ENCODE measurements around the gene WIPF2.
"Not testable (repeated sequence)": the region's sequence is repeated elsewhere in the genome, so short reads cannot be mapped to it uniquely, and the experiment has no call there.

The WIPF2 gene

DNA sequence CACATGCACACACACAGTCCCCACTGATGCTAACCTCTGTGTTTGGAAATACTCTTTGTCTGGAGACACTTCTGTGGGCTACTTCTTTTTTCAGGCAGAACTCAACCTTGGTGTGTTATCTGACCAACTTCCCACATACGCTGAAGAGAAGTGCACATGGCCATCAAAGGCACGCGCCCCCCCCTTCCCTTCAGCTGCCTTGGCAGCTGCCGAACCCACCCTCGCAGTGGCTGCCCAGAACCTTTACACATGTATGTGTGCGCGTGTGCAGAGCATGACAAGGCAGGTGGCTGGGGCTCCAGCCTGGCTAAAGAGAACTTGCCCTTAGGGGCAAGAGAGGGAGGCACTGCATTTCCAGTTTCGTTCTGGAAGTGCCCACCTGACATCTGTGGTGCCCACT is 37.9 kb upstream of the WIPF2 start:
- Mint-ChIP-seq H3K9me3 (no peaks in the 10 kb centered on the region), H3K27me3 (peaks cover 19% of the 10 kb centered on the region), H3K4me3 (no peak overlapping the region), H3K4me1 (ENCODE audit: low read depth) (peaks cover 32% of the 10 kb centered on the region), H3K36me3 (ENCODE audit: low read depth) (peaks cover 18% of the 10 kb centered on the region), H3K27ac (no peak overlapping the region)
- intact Hi-C loops (cut with micrococcal nuclease), result no loop called here

DNA sequence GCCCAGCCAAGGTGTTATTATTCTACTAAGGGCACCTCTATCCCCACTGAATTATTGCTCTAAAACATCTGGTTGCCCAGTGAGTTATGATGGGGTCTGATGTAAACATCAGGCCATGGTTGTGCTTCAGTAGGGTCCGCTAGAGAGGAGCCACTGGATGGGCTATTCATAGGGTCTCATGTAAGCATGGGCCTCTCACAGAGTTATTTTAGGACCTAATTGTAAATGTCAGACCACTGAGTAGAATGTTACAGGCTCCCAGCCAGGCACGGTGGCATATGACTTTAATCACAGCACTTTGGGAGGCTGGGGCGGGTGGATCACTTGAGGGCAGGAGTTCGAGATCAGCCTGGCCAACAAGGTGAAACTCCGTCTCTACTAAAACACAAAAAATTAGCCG is 36.5 kb upstream of the WIPF2 start:
- no peak overlapping the region for H3K4me3 Mint-ChIP-seq
- H3K36me3 Mint-ChIP-seq (ENCODE audit: low read depth), result peaks cover 6% of the 10 kb centered on the region
- intact Hi-C loops (cut with micrococcal nuclease), result no loop called here
- peaks cover 10% of the 10 kb centered on the region for H3K27me3 Mint-ChIP-seq
- H3K4me1 Mint-ChIP-seq (ENCODE audit: low read depth), result peaks cover 20% of the 10 kb centered on the region
- H3K9me3 Mint-ChIP-seq, result no peaks in the 10 kb centered on the region
- no peak overlapping the region for H3K27ac Mint-ChIP-seq

DNA sequence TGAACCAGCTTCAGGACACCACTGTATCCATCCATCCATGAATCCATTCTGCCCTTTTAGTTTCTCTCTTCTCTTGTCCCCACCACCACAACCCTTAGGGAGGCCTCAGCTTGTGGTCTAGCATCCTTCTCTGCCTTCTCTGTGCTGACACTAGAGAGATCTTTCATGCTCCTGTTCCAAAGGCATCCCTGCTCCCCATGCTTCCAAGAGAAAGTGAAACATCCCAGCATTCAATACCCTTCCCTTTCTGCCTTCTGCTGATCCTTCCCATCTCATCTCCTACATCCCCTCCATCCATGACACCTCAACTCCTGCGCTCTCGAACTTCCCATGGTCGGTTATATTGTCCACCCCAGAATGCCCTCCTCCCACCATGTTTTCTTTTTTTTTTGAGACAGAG is 31.9 kb upstream of the WIPF2 start:
- no peaks in the 10 kb centered on the region for H3K9me3 Mint-ChIP-seq
- H3K27ac Mint-ChIP-seq, result no peak overlapping the region
- no peaks in the 10 kb centered on the region for H3K36me3 Mint-ChIP-seq (ENCODE audit: low read depth)
- peaks cover 11% of the 10 kb centered on the region for H3K4me1 Mint-ChIP-seq (ENCODE audit: low read depth)
- H3K4me3 Mint-ChIP-seq, result no peak overlapping the region
- intact Hi-C loops (cut with micrococcal nuclease), result no loop called here
- peaks cover 13% of the 10 kb centered on the region for H3K27me3 Mint-ChIP-seq

DNA sequence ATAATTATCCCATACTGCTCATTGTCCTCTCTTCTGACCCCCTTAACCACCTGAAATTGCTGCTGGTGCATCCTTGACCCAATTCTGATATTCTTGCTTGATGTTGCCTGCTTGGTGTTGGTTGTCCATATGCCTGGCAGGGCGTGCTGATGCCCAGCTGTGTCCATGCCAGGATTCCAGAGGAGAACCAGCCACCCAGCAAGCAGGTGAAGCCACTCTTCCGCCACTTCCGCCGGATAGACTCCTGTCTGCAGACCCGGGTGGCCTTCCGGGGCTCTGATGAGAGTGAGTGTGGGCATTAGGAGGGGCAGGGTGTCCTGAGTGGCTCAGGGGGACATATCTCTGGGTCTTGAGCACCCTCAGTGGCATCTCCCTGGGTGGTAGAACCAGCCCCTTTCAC is 30.4 kb upstream of the WIPF2 start:
- Mint-ChIP-seq H3K4me1 (ENCODE audit: low read depth) (peaks cover 22% of the 10 kb centered on the region), H3K9me3 (no peaks in the 10 kb centered on the region), H3K27ac (no peak overlapping the region), H3K4me3 (no peak overlapping the region), H3K36me3 (ENCODE audit: low read depth) (no peaks in the 10 kb centered on the region), H3K27me3 (peaks cover 18% of the 10 kb centered on the region)
- intact Hi-C loops (cut with micrococcal nuclease), result no loop called here

DNA sequence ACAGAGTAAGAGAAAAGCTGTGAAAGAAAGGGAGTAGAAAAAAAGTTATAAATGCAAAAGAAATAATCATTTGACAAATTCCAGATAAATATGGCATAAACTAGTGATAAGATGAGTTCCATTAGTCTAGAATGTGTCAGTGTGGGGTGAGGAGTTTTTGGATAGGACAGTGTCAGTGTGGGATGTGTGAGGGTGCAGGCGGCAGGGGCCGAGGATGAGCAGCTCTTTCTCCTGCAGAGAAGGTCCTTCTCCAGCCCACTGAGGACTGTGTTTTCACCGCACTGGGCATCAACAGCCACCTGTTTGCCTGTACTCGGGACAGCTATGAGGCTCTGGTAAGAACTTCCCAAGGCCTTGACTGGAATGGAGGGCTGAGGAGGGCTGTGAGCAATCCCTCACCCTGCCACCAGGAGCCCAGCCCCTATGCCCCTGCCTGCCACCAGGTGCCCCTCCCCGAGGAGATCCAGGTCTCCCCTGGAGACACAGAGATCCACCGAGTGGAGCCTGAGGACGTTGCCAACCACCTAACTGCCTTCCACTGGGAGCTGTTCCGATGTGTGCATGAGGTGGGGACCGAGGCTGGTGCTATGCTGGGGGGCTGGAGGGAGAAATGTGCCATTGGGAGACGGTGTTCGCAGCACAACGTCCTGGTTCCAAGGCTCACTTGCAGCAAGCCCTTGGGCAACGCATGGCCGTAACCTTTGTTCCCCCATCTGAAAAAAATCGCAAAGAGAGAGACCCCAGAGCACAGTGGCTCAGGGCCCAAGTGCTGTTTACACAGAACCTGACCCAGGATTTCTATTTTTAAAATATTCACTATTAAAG is 28.7 kb upstream of the WIPF2 start:
- Mint-ChIP-seq H3K4me3 (no peak overlapping the region), H3K27ac (no peak overlapping the region)
- intact Hi-C loops (cut with micrococcal nuclease), result no loop called here

DNA sequence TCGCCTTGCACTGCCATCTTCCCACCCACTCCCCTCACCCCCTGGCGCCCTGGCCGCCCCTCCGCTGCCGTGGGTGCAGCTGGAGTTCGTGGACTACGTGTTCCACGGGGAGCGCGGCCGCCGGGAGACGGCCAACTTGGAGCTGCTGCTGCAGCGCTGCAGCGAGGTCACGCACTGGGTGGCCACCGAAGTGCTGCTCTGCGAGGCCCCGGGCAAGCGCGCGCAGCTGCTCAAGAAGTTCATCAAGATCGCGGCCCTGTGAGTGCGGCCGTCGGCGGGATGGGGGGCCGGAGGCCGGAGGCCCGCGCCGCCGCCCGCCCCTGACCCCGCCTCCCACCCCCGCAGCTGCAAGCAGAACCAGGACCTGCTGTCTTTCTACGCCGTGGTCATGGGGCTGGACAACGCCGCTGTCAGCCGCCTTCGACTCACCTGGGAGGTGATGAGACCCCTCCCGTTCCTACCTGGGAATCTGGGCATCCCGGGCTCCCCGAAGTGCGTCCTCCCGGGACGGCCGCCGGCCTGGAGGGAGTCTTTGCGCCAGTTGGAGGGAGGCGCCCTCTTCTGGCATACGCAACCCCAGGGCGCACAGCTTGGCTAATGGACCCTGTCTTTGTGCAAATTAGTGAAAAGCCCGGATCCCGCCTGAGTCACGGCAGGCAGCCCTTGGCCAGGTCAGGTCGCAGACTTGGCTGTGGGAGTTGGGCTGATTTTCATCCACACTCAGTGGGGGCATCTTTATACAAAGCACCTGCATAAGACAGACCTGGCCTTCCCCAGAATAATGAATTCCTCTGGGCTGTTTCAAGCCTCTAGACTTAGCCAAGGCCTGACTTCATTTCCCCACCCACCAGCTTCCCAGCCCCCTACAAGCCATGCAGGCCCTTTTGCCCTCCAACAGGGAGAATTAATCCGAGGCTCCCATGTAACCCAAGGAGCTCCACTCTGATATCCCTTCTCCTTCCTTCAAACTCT is 27.6 kb upstream of the WIPF2 start:
- Mint-ChIP-seq H3K36me3 (ENCODE audit: low read depth) (no peaks in the 10 kb centered on the region), H3K27ac (peak overlapping the region; percentile 70), H3K4me3 (peak overlapping the region; percentile 89), H3K9me3 (no peaks in the 10 kb centered on the region), H3K27me3 (peaks cover 22% of the 10 kb centered on the region), H3K4me1 (ENCODE audit: low read depth) (peaks cover 22% of the 10 kb centered on the region)
- intact Hi-C loops (cut with micrococcal nuclease), result no loop called here

More for the DNA sequence above, 28.7 kb upstream of the WIPF2 start:
- Mint-ChIP-seq H3K9me3 (no peaks in the 10 kb centered on the region), H3K4me1 (ENCODE audit: low read depth) (peaks cover 22% of the 10 kb centered on the region), H3K36me3 (ENCODE audit: low read depth) (no peaks in the 10 kb centered on the region), H3K27me3 (peaks cover 20% of the 10 kb centered on the region)

DNA sequence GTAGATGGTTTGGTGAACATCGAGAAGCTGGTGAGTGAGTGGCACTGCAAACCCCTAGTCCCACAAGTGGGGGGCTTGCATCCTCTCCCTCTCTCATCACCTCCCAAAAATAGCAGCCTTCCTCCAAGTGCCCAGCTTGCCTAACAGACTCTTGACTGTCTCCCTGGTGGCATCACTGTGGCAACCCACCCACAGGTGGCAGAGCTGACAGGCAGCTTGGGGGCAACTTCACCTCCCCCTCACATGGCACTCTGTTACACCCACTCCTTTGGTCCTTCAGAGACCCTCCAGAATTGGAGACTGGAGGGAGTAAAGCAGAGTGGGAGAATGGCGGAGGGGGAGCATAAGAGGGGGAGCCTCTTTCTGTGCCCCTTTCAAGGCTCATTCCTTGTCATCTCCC is 26.1 kb upstream of the WIPF2 start:
- intact Hi-C loops (cut with micrococcal nuclease), result no loop called here
- peaks cover 22% of the 10 kb centered on the region for H3K4me1 Mint-ChIP-seq (ENCODE audit: low read depth)
- H3K36me3 Mint-ChIP-seq (ENCODE audit: low read depth), result no peaks in the 10 kb centered on the region
- H3K27ac Mint-ChIP-seq, result no peak overlapping the region
- peaks cover 30% of the 10 kb centered on the region for H3K27me3 Mint-ChIP-seq
- H3K9me3 Mint-ChIP-seq, result no peaks in the 10 kb centered on the region
- no peak overlapping the region for H3K4me3 Mint-ChIP-seq

DNA sequence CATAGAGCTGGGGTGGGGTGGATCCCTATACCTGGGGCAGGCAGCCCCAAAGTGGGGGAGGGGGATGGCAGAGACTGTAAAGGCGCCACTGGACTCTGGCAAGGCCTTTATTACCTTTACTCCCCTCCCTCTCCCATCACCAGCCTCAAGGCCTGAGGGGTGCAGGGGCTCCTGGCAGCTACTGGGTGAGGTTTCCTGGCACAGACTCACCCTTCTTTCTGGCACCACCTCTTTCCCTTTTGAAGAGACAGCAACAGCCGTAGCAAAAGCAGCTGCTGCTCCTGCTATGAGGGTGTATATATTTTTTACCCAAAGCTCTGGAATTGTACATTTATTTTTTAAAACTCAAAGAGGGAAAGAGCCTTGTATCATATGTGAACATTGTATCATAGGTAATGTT is 24.3 kb upstream of the WIPF2 start:
- H3K27ac Mint-ChIP-seq, result no peak overlapping the region
- H3K4me3 Mint-ChIP-seq, result no peak overlapping the region
- H3K27me3 Mint-ChIP-seq, result peaks cover 33% of the 10 kb centered on the region
- H3K9me3 Mint-ChIP-seq, result no peaks in the 10 kb centered on the region
- peaks cover 22% of the 10 kb centered on the region for H3K4me1 Mint-ChIP-seq (ENCODE audit: low read depth)
- intact Hi-C loops (cut with micrococcal nuclease), result no loop called here
- H3K36me3 Mint-ChIP-seq (ENCODE audit: low read depth), result no peaks in the 10 kb centered on the region

DNA sequence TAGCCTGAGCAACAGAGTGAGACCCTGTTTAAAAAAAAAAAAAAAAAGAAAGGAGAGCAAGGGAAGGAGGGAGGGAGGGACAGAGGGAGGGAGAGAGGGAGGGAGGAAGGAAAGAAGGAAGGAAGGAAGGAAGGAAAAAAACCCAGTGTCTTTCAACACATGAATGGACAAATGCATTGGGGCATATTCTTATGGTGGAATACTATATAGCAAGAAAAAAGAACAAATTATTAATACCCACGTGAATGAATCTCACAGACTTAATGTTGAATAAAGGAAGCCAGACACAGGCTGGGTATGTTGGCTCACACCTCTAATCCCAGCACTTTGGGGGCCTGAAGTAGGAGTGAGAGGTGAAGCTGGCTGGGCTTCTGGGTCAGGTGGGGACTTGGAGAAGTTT is 21.6 kb upstream of the WIPF2 start:
- H3K4me3 Mint-ChIP-seq, result no peak overlapping the region
- peaks cover 27% of the 10 kb centered on the region for H3K27me3 Mint-ChIP-seq
- peaks cover 16% of the 10 kb centered on the region for H3K4me1 Mint-ChIP-seq (ENCODE audit: low read depth)
- H3K27ac Mint-ChIP-seq, result no peak overlapping the region
- H3K9me3 Mint-ChIP-seq, result no peaks in the 10 kb centered on the region
- intact Hi-C loops (cut with micrococcal nuclease), result no loop called here
- H3K36me3 Mint-ChIP-seq (ENCODE audit: low read depth), result no peaks in the 10 kb centered on the region

DNA sequence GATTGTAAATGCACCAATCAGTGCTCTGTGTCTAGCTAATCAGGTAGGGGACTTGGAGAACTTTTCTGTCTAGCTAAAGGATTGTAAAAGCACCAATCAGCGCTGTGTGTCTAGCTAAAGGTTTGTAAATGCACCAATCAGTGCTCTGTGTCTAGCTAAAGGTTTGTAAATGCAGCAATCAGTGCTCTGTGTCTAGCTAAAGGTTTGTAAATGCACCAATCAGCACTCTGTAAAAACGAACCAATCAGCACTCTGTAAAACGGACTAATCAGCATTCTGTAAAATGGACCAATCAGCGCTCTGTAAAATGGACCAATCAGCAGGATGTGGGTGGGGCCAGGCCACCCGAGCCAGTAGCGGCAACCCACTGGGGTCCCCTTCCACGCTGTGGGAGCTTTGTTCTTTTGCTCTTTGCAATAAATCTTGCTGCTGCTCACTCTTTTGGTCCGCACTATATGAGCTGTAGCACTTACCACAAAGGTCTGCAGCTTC is 21.1 kb upstream of the WIPF2 start:
- Mint-ChIP-seq H3K4me1 (ENCODE audit: low read depth) (peaks cover 13% of the 10 kb centered on the region), H3K27me3 (peaks cover 23% of the 10 kb centered on the region)
- intact Hi-C loops (cut with micrococcal nuclease); H3K9me3 Mint-ChIP-seq; H3K4me3 Mint-ChIP-seq; H3K36me3 Mint-ChIP-seq (ENCODE audit: low read depth); H3K27ac Mint-ChIP-seq: not testable (repeated sequence)

DNA sequence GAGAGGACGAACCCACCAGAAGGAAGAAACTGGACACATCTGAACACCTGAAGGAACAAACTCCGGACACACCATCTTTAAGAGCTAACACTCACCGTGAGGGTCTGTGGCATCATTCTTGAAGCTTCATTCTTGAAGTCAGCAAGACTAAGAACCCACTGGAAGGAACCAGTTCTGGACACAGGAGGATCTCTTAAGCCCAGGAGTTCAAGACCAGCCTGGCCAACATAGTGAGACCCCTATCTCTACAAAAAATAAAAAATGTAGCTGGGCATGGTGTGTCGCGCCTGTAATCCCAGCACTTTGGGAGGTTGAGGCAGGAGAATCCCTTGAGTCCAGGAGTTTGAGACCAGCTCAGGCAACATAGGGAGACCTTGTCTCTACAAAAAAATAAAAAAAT is 20.5 kb upstream of the WIPF2 start:
- Mint-ChIP-seq H3K4me1 (ENCODE audit: low read depth) (peaks cover 7% of the 10 kb centered on the region), H3K27me3 (peaks cover 23% of the 10 kb centered on the region), H3K27ac (no peak overlapping the region), H3K36me3 (ENCODE audit: low read depth) (no peaks in the 10 kb centered on the region), H3K4me3 (no peak overlapping the region), H3K9me3 (no peaks in the 10 kb centered on the region)
- intact Hi-C loops (cut with micrococcal nuclease), result no loop called here

DNA sequence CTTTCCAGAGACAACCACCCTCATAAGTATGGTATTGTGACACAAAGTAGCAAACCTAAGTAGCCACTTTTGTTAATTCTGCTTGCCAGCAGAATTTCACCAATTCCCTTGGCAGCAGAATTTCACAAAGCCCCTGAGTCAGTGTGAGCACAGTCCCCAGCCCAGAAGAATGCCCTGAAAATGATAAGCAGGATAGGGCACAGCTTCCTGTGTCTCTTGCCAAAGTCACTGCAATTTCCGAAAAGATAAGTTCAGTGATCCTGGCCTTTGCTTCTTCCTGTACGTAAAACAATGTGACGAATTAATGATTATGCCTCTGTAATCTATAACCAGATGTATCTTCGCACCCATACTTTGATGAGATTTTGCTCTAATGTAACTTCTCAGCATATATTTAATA is 16.0 kb upstream of the WIPF2 start:
- Mint-ChIP-seq H3K9me3 (no peaks in the 10 kb centered on the region), H3K27me3 (peaks cover 12% of the 10 kb centered on the region), H3K36me3 (ENCODE audit: low read depth) (no peaks in the 10 kb centered on the region), H3K4me1 (ENCODE audit: low read depth) (peaks cover 12% of the 10 kb centered on the region), H3K27ac (no peak overlapping the region), H3K4me3 (no peak overlapping the region)
- intact Hi-C loops (cut with micrococcal nuclease), result loop anchor here (5.0 kb wide), 1 partner anchor 214 kb away; the partner anchor contains the start of gene TOP2A

DNA sequence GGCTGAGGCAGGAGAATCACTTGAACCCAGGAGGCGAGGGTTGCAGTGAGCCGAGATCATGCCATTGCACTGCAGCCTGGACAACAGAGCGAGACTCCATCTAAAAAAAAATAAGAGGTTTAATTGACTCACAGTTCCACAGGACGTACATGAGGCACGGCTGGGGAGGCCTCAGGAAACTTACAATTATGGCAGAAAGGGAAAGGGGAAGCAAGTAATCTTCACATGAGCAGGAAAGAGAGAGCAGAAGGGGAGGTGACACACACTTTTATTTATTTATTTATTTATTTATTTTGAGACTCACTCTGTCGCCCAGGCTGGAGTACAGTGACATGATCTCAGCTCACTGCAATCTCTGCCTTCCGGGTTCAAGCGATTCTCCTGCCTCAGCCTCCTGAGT is 12.9 kb upstream of the WIPF2 start:
- H3K4me3 Mint-ChIP-seq; H3K27ac Mint-ChIP-seq; intact Hi-C loops (cut with micrococcal nuclease); H3K27me3 Mint-ChIP-seq; H3K9me3 Mint-ChIP-seq; H3K36me3 Mint-ChIP-seq (ENCODE audit: low read depth): not testable (repeated sequence)
- peaks cover 12% of the 10 kb centered on the region for H3K4me1 Mint-ChIP-seq (ENCODE audit: low read depth)

DNA sequence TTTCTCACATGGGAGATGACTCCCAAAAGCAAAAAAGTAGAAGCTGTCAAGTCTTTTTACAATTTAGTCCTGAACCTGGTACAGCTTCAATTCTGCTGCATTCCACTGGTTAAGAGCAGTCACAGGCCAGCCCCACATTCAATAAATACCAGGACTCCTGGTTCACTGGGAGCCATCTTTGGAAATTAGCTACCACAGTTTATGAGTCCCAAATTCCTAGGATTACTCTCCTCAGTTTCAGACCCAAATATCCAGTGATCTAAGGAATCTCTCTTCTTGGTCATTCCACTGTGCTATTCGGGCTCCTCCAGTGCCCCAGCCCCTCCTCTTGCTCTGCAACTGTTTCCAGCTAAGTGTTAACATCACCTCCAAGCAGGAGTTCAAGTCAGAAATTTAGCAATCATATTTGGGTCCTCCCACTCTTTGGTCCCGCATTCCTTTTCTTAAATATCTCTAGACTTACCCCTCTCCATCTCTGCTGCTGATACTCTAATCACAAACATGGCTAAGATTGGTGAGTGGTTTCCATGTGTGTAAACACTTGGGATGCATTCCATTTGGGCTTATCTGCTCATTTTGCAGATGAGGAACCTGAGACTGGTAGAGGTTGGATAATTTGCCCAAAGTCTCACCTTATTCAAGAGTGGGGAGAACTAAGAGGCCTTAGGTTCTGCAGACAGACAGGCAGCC is 9.6 kb upstream of the WIPF2 start:
- intact Hi-C loops (cut with micrococcal nuclease), result no loop called here
- Mint-ChIP-seq H3K9me3 (no peaks in the 10 kb centered on the region), H3K4me3 (no peak overlapping the region), H3K27ac (no peak overlapping the region), H3K36me3 (ENCODE audit: low read depth) (no peaks in the 10 kb centered on the region), H3K4me1 (ENCODE audit: low read depth) (peaks cover 6% of the 10 kb centered on the region), H3K27me3 (no peaks in the 10 kb centered on the region)
